SK-N-DZ (cell line): Measurements from ENCODE around the gene SSB.
A peak's percentile ranks its signal among the peaks of the same experiment; 100 is the strongest.
"Not testable (repeated sequence)": the region's sequence is repeated elsewhere in the genome, so short reads cannot be mapped to it uniquely, and the experiment has no call there.

Experiments used
- DNase-seq: peaks from one replicate; pipeline ENCODE4 v3.0.0-alpha.2; 2015; ENCODE audit warnings: low spot score

SSB gene

DNA sequence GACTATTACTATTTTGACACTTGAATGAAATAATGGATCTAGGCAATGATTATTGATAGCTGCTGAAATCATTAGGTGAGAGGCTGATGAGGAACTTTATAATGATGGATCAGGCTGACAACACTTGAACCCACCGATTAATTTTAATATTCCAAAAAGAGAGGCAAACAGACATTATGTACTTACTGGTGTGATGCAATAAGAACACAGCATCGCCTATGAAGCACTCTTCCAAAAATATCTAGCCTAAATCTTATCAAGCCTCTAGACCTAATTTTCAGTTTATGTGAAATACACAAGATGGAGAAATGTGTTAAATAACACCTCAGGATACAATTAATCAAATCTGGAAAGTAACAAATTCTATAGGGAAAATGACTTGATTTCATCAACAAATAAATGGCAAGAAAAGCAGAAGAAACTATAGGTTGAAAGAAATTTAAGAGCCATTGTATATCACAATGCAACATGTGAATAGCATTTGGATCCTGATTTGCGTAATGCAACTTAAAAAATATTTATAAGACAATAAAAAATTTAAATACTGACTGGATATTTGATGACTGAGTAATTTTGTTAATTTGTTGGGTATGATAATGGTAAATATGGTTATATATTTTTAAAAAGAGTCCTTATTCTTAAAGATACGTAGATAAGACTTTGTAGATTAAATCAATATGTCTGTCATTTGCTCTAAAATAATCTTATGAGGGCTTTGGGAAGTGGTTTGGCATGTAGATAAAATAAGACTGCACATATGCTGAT, 17.2 kb upstream of the SSB start:
- no peak for DNase-seq

DNA sequence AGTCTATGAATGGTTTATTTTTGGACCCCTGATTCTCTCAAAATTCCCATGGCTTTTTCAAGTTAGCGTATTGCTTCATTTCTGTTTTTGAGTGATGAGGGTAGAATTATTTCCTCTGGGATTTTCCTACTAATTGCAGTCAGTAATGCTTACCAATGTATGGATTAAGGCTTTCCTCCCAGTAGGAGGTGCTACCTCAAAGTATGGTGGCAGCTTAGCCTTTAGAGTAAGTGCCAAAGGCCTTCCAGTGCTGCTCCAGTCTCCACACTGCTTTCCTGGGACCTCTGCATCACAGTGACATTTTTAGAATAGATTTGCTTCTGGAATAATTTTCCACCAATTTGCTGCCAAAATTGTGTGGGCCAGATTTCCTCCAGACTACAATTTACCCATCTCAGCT, 16.2 kb upstream of the SSB start:
- no peak for DNase-seq

DNA sequence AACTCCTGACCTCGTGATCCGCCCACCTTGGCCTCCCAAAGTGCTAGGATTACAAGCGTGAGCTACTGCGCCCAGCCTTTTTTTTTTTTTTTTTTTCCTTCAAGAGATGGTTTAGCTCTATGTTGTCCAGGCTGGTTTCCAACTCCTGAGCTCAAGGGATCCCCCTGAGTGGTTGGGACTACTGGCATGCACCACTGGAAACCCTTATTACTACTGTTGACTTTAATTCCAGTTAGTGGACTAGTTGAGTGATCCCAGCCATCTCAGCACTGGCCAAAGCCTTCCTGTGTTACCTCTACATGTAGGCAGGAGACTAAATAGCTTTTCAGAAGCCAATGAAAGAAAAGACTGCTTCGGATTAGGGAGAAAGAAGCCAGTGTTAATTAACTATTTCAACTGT, 8.1 kb upstream of the SSB start:
- no peak for DNase-seq

DNA sequence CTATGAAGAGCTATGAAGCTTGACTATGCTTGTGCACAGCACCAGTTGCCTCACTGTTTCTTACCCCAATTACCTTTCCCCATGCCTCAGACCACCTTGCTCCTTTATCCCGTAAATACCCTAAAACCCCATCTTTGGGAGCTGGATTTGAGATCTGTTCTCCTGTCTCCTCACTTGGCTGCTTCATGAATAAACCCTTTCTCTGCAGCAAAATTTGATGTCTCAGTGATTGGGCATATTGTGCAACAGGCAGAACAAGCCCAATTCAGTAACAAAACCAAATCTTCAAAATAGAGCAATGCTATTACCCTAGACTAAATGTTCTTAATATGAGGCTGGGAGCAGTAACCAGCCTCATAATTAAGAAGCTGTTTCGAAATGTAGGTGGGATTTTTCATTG, 3.5 kb upstream of the SSB start:
- DNase-seq, result no peak

DNA sequence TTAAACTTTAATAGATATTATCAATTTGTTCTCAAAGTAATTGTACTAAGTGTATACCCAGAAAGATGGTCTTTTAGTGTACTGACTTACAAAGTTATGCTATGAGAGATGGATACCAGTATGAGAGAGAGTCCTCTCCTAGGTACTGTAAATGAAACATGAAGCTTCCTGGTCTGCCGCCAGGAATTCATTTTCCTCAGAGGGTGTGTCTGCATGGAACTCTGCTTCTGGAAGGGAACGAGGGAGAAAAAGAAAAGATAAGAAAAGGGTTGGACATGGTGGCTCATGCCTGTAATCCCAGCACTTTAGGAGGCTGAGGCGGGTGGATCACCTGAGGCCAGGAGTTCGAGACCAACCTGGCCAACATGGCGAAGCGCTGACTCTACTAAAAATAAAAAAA, 2.2 kb upstream of the SSB start:
- no peak for DNase-seq

DNA sequence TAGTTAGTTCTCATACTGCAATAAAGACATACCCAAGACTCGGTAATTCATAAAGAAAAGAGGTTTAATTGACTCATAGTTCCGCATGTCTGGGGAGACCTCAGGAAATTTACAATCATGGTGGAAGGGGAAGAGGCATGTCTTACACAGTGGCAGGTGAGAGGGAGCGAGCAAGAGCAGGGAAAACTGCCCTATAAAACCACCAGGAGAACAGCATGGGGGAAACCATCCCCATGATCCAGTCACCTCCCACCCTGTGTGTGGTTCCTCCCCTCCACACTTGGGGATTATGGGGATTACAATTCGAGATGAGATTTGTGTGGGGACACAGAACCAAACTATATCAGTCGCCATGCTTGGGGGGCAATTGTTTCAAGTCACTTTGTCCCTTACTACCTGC, 1.1 kb upstream of the SSB start:
- no peak for DNase-seq

DNA sequence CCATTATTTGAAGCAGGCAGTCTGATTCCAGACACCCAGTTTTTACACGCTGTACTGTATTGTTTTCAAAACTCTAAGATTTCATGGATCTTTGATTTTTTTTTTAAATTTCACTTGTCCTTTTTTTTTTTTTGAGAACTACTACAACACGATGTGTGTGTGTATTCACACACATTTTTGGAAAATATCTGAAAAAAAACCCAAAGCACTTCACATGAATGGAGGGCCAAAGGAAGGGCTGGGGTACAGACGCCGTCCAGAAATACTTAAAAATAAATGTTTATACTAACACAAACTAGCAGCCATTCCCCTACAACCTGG, 314 bp upstream of the SSB start:
- no peak for DNase-seq

DNA sequence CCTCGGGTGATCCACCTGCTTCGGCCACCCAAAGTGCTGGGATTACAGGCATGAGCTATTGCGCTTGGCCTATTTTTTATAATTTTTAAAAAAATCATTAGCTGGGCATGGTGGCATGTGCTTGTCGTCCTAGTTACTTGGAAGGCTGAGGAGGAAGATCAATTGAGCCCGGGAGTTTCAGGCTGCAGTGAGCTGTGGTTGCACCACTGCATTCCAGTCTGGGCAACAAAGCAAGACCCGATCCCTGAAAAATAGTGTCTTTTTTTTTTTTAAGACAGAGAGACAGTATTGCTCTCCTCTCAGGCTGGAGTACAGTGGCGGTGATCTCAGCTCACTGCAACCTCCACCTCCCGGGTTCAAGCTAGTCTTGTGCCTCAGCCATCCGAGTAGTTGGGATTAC, 4.8 kb downstream of the SSB start:
- DNase-seq, result no peak

DNA sequence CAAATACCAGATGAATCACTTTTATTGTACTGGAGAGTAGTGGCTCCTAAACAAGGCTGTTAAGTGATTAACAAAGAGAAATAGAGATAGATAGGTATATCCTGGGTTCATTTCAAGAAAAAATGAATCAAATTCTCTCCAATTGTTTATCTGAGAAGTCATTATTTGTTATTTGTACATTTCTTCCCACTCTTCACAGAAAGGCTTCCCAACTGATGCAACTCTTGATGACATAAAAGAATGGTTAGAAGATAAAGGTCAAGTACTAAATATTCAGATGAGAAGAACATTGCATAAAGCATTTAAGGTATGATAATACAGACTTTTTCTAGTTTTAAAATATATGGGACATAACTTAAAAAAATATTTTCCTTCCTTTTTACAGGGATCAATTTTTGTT, 7.9 kb downstream of the SSB start:
- DNase-seq, result no peak

DNA sequence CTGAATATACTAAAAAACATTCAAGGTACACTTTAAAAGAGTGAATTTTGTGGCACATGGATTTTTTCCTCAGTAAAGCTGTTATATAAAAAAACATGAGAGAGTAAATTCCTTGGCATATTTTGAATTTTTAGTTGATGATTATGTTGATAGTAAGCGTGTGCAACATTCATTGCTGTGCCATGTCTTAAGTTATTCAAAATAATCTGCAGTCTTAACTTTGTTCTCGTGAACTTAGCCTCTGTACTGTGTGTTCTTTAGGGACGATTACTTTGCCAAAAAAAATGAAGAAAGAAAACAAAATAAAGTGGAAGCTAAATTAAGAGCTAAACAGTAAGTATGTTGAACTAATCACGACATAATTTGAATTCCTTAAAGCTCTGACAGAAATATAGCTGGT, 9.6 kb downstream of the SSB start:
- DNase-seq, result no peak

DNA sequence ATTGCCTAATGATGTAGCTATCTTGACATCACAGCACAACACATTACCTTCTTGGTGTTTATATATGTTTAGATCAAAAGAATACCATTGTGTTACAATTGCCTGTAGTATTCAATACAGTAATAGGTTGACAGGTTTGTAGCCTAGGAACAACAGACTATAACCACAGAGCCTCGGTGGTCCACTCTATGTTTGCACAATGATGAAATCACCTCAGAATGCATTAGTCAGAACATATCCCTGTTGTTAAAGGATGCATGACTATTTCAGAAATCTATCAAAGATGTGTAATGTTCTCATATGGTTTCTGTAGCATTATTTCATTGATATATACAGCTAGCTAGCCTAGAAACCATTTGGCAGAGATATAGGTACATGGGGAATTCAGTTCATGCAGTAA, 17.2 kb downstream of the SSB start:
- DNase-seq, result no peak

DNA sequence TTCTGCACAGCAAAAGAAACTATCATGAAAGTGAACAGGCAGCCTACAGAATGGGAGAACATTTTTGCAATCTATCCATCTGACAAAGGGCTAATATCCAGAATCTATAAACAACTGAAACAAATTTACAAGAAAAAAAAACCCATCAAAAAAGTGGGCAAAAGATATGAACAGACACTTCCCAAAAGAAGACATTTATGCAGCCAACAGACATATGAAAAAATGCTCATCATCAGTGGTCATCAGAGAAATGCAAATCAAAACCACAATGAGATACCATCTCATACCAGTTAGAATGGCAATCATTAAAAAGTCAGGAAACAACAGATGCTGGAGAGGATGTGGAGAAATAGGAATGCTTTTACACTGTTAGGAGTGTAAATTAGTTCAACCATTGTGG, 18.3 kb downstream of the SSB start:
- not testable (repeated sequence) for DNase-seq

DNA sequence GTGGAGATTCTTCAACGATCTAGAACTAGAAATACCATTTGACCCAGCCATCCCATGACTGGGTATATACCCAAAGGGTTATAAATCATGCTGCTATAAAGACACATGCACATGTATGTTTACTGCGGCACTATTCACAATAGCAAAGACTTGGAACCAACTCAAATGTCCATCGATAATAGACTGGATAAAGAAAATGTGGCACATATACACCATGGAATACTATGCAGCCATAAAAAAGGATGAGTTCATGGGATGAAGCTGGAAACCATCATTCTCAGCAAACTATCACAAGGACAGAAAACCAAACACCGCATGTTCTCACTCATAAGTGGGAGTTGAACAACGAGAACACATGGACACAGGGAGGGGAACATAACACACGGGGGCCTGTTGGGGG, 18.7 kb downstream of the SSB start:
- DNase-seq, result not testable (repeated sequence)

DNA sequence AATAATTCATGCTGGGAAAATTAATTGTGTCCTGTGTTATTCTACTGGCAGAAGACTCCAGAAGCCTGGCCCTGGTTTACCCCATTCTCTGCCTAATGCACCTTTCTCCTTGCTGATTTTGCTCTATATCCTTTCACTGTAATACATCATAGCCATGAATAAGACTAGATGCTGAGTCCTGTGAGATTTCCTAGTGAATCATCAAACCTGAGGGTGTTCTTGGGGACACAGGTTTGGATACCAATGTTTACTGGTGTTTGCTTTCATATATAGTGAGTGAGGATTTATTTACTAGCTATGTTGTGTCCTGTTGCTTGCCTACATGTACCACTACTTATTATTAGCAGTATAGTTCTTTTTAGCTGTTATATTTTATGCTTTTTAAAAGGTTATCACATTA, 19.6 kb downstream of the SSB start:
- no peak for DNase-seq

DNA sequence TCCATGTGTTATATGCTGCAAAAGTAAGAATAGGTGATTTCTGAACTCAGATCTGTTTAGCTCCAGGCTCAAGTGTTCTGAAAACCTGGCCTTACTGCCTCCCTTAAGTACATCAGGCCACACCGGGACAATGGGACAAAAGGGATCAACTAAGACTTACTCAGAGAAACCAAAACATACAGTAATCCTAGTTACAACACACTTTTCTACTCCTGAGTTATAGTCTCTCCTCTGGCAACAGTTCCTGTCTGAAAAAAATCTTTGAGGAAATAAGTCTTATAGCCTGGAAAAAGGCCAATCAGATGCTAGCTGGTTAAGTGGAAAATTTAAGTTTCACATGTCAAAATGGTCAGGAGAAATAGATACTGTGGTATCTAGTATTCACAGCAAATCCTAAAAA, 20.4 kb downstream of the SSB start:
- no peak for DNase-seq

DNA sequence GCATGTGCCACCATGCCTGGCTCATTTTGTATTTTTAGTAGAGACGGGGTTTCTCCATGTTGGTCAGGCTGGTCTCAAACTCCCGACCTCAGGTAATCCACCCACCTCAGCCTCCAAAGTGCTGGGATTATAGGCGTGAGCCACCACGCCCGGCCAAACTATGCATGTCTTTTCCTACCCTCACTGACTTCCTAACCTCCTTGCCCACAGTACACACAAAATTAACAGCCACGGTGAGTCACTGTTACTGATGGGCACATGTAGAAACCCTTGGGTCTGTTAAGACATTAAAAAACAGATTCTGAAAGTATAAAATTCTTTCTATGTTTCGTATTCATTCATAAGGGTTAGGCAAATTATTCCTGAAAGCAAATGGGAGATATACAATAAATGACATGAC, 21.4 kb downstream of the SSB start:
- not testable (repeated sequence) for DNase-seq

DNA sequence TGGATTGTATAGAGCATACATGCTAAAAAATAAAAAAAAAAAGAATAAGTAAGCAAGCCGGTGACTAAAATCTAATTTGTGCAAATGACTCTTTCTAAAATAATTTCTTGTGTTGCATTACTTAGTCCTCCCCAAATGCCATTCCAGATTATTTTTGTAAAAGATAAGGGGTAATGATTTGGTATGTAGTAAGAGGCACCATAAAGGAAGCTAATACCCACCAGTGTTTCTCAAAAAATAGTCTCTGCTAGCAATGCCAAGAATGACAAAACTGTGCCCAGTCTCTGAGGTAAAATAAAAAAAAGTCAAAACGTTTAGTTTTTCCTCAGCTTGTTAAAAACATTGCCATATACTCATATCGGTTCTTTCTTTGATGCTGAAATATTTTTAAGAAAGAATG, 23.4 kb downstream of the SSB start:
- DNase-seq, result no peak

DNA sequence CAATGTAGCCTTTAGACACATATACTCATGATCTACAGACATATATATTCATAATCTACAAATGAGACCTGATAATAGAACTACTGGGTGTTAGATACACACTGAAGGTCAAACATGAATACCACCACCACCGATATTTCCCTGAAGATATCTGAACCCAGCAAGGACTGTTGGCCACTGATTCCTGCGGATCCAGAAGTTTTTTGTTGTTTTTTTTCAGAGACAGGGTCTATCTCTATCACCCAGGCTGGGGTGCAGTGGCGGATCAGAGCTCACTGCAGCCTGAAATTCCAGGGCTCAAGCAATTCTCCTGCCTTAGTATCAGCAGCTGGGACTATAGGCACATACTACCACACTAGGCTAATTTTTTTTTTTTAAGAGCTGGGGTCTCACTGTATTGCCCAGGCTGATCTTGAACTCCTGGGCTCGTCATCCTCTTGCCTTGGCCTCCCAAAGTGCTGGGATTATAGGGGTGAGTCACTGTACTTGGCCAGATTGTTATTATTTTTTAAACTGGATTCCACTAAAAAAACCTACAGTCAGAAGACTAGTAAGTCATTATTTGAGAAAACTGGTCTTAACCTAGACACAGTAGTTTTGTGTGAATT, 24.2 kb downstream of the SSB start:
- DNase-seq, result no peak

DNA sequence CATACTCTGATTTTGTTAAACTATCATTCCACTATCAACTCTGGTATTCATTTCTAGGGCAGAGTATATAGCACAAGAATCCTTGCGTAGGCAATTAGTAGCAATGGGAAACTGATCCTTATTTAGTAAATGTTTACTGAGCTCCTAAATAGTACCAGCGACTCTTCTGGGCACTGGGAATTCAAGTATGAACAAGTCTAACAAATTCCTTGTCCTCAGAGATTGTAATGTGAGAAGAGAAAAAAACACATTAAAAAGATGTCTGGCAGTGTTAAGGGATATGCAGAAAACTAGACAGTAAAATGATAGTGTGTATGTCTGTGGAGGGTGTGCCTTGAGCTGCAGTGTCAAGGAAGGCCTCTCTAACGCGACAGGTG, 25.3 kb downstream of the SSB start:
- no peak for DNase-seq

DNA sequence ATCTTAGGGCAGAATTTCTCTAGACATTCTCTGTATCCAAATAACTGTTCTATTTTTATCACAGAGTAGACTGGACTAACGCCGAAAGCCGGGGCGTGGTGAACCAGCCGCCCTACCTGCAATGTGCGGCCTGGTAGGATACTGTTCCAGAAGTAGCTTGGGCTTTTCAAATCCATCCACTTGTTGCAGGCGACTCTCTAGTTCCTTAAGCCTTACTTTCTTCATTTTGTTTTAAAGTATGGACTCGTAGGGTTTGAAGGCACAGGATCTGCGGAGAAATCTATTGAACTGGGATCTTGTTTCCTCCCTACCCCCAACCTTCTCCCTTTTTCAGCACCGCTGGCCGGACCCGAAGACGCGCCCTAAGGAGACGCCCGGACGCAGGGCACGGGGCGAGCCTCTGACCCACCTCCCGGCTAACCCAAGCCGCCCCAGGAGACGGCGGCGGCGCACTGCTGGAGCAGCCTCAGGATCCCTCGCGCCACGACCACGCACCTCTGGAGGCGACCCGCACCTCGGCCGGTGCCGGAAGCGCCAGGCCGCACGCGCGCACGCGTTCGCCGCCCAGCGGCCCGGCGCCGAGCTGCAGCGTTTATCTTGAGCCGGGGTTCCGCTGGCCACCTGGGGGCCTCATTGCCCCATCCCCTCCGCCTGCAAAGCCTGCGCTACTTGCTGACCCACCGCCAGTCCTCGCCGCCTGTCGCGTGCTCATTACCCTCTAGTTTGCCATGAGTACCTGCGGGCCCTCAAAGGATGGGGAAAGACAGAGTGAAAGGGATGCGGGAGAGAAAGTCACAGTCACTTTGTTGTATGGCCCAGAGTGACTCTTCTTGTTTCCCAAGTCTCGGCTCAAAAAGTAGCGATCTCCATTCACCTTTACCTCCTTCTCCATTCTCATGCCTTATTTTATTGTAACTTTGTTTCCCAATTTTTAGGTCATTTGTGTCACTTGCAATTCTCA, 26.0 kb downstream of the SSB start, which contains the start of gene METTL5:
Gene METTL5, minus strand, starts transcription at position 533 of the 961 bp plus-strand sequence. Its CDS starts 308 bp downstream, at position 225.
- peak; percentile 85 for DNase-seq

DNA sequence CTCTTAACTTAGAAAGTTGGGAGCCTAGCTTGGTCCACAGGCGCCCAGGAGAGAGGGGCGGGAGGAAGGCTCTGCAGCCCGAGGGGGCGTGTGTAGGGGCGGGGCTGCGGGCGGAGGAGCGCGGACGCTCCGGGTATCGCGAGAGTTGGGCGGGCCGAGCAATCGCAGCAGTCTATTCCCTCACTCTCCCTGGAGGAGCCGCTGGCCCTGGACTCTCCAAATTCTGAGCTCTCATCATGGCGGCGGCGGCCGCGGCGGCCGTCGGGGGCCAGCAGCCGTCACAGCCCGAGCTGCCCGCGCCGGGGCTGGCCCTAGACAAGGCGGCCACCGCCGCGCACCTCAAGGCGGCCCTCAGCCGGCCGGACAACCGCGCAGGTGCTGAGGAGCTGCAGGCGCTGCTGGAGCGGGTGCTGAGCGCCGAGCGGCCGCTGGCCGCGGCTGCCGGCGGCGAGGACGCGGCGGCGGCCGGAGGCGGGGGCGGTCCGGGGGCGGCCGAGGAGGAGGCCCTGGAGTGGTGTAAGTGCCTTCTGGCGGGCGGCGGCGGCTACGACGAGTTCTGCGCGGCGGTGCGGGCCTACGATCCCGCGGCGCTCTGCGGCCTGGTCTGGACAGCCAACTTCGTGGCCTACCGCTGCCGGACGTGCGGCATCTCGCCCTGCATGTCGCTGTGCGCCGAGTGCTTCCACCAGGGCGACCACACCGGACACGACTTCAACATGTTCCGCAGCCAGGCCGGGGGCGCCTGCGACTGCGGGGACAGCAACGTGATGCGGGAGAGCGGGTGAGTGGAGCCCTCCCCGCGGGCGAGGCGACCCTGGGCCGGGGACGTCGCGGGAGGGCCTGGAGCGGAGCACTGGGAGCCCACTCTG, 28.8 kb downstream of the SSB start, which contains the start of gene UBR3:
Gene UBR3, plus strand, starts transcription at position 183 of the 869 bp plus-strand sequence. Its CDS starts 54 bp downstream, at position 237.
- peak; percentile 92 for DNase-seq
